PC-3 (cell line): ENCODE measurements around the gene ZNF593OS.

Experiments
- EZH2 ChIP-seq: fragments of 300-600 bp; sonication (generic); IDR thresholded peaks from one replicate; pipeline ENCODE4 v1.6.1; 2017; ENCODE audit warnings: antibody characterized with exemption, mild to moderate bottlenecking, low read length; ENCODE audit not compliant: unreplicated experiment
- EZH2phosphoT487 ChIP-seq: fragments of 300-600 bp; sonication (generic); IDR thresholded peaks from 2 replicates; pipeline ENCODE4 v1.6.1; 2018; ENCODE audit warnings: mild to moderate bottlenecking, antibody characterized with exemption, low read length, borderline replicate concordance

- TF ChIP-seq EZH2 (no peak), EZH2phosphoT487 (no peak)
Observed at GRCh38 chr1:26125946-26126320, 45.7 kb downstream of the ZNF593OS start.
